IMR-90 (cell line): Measurements from ENCODE around the gene ZNF485.

ENCODE experiments used
- CEBPB ChIP-seq: IDR thresholded peaks from 2 replicates; pipeline ENCODE4 v1.6.1; 2012; ENCODE audit warnings: low read depth, low read length, improper control_type of control experiment
- CTCF ChIP-seq: conservative IDR thresholded peaks from 2 replicates; pipeline ENCODE4 v1.5.1; 2012; ENCODE audit warnings: mild to moderate bottlenecking, low read depth, low read length, improper control_type of control experiment
- FOS ChIP-seq: fragments of 150-350 bp; IDR thresholded peaks from 2 replicates; pipeline ENCODE4 v1.6.1; 2016; ENCODE audit warnings: low read depth, low read length
- MAFK ChIP-seq: IDR thresholded peaks from 2 replicates; pipeline ENCODE4 v1.6.1; 2012; ENCODE audit warnings: low read depth, low read length, improper control_type of control experiment
- MAZ ChIP-seq: IDR thresholded peaks from 2 replicates; pipeline ENCODE4 v1.6.1; 2012; ENCODE audit warnings: low read depth, mild to moderate bottlenecking, low read length, improper control_type of control experiment, moderate library complexity, borderline replicate concordance
- MXI1 ChIP-seq: IDR thresholded peaks from 2 replicates; pipeline ENCODE4 v1.6.1; 2012; ENCODE audit warnings: low read depth, mild to moderate bottlenecking, low read length, moderate library complexity, borderline replicate concordance
- NFE2L2 ChIP-seq: fragments of 150-350 bp; IDR thresholded peaks from 2 replicates; pipeline ENCODE4 v1.6.1; 2016; ENCODE audit warnings: low read depth, mild to moderate bottlenecking, low read length
- POLR2A ChIP-seq: IDR thresholded peaks from 2 replicates; pipeline ENCODE4 v1.6.1; 2012; ENCODE audit warnings: mild to moderate bottlenecking, low read depth, low read length
- RAD21 ChIP-seq: IDR thresholded peaks from 2 replicates; pipeline ENCODE4 v1.6.1; 2012; ENCODE audit warnings: low read length, improper control_type of control experiment
- RCOR1 ChIP-seq: IDR thresholded peaks from 2 replicates; pipeline ENCODE4 v1.6.1; 2012; ENCODE audit warnings: mild to moderate bottlenecking, low read length, improper control_type of control experiment; ENCODE audit not compliant: insufficient replicate concordance
- RFX5 ChIP-seq: IDR thresholded peaks from 2 replicates; pipeline ENCODE4 v1.8.0; 2012; ENCODE audit warnings: low read depth, mild to moderate bottlenecking, low read length, moderate library complexity
- SMC3 ChIP-seq: fragments of 150-350 bp; IDR thresholded peaks from 2 replicates; pipeline ENCODE4 v1.6.1; 2016; ENCODE audit warnings: low read depth, mild to moderate bottlenecking, antibody characterized with exemption, low read length, moderate library complexity
- TF ChIP-seq, protein P1 (sequence below): fragments of 150-350 bp; IDR thresholded peaks from 2 replicates; pipeline ENCODE4 v1.6.1; 2017; ENCODE audit warnings: mild to moderate bottlenecking, antibody characterized with exemption, low read length, low read depth
- TF ChIP-seq, protein P2 (sequence below): fragments of 150-350 bp; IDR thresholded peaks from 2 replicates; pipeline ENCODE4 v1.6.1; 2016; ENCODE audit warnings: low read depth, mild to moderate bottlenecking, low read length, moderate library complexity, borderline replicate concordance

- TF ChIP-seq CTCF: no peak
- TF ChIP-seq POLR2A: no peak
- TF ChIP-seq, protein P1, sequence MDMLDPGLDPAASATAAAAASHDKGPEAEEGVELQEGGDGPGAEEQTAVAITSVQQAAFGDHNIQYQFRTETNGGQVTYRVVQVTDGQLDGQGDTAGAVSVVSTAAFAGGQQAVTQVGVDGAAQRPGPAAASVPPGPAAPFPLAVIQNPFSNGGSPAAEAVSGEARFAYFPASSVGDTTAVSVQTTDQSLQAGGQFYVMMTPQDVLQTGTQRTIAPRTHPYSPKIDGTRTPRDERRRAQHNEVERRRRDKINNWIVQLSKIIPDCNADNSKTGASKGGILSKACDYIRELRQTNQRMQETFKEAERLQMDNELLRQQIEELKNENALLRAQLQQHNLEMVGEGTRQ: no peak
- TF ChIP-seq RFX5: no peak
- TF ChIP-seq MAFK: no peak
- no peak for TF ChIP-seq MXI1
- TF ChIP-seq RAD21: no peak
- TF ChIP-seq, protein P2, sequence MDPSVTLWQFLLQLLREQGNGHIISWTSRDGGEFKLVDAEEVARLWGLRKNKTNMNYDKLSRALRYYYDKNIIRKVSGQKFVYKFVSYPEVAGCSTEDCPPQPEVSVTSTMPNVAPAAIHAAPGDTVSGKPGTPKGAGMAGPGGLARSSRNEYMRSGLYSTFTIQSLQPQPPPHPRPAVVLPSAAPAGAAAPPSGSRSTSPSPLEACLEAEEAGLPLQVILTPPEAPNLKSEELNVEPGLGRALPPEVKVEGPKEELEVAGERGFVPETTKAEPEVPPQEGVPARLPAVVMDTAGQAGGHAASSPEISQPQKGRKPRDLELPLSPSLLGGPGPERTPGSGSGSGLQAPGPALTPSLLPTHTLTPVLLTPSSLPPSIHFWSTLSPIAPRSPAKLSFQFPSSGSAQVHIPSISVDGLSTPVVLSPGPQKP: no peak
- no peak for TF ChIP-seq NFE2L2
- TF ChIP-seq SMC3: no peak
- TF ChIP-seq CEBPB: no peak
- no peak for TF ChIP-seq FOS
- no peak for TF ChIP-seq MAZ
- TF ChIP-seq RCOR1: no peak
Measured at GRCh38 chr10:43576062-43576461, 30.2 kb upstream of the ZNF485 start.
